Natural killer cell treated with Interleukin-12 subunit alpha and Interleukin-12 subunit beta and Interleukin-15 and Interleukin-18, amount 100 ng/mL, for 72 hours (primary cell): ENCODE results near the gene GRIFIN. TPM values are rescaled to one million over a fixed set of nuclear protein-coding genes. Genes with fewer than 3 reads are reported as not detected.

Source experiments
- ATAC-seq, 2 donors: fragments of 150-1000 bp; cut with Tn5 transposase in 1 of 2; sonication (Bioruptor Pico), chemical (Tn5 transposase) in 1 of 2; 2 replicates each; pipeline ENCODE4 v1.10.0; 2021
- DNase-seq: peaks from one replicate; pipeline ENCODE4 v3.0.0; 2022; ENCODE audit warnings: low spot score
- H3K27ac Mint-ChIP-seq, 2 donors: 1 replicate in 1 of 2; 2 replicates in 1 of 2; pipeline ENCODE4 v1.8.0; 2022; ENCODE audit warnings: mixed read lengths in 2 of 2, mild to moderate bottlenecking in 1 of 2, moderate library complexity in 1 of 2
- H3K27me3 Mint-ChIP-seq, 2 donors: 1 replicate in 1 of 2; 2 replicates in 1 of 2; pipeline ENCODE4 v1.8.0; 2022; ENCODE audit warnings: mixed read lengths in 2 of 2
- H3K36me3 Mint-ChIP-seq: one replicate; pipeline ENCODE4 v1.8.0; 2022; ENCODE audit warnings: mixed read lengths
- H3K4me1 Mint-ChIP-seq, 2 donors: 1 replicate in 1 of 2; 2 replicates in 1 of 2; pipeline ENCODE4 v1.8.0; 2022; ENCODE audit warnings: low read depth in 2 of 2, mixed read lengths in 2 of 2, mild to moderate bottlenecking in 1 of 2
- H3K4me3 Mint-ChIP-seq: one replicate; pipeline ENCODE4 v1.8.0; 2022; ENCODE audit warnings: mixed read lengths
- H3K9me3 Mint-ChIP-seq: 2 replicates; pipeline ENCODE4 v1.8.0; 2022; ENCODE audit warnings: mixed read lengths
- total RNA-seq, 2 donors: library from RNA; stranded (reverse); gene quantifications; one replicate each; pipeline ENCODE4 v1.2.3, GENCODE V29; 2022

GRIFIN gene
- total RNA-seq: not detected

- ATAC-seq: no peak
- no peak within 1 kb of the TSS for H3K4me3 Mint-ChIP-seq
- H3K9me3 Mint-ChIP-seq: no peaks in the 10 kb centered on the region
- no peak within 1 kb of the TSS for H3K27ac Mint-ChIP-seq
- H3K36me3 Mint-ChIP-seq: no peaks in the 10 kb centered on the region
- H3K4me1 Mint-ChIP-seq: peaks cover 0 to 13% of the 10 kb centered on the region in 2 donors
- DNase-seq: no peak
- no peaks in the 10 kb centered on the region for H3K27me3 Mint-ChIP-seq
Measured at GRCh38 chr7:2476298-2476697, at the start of gene GRIFIN. Gene GRIFIN, minus strand, starts transcription at chr7:2476398. Its CDS starts 15 bp downstream, at chr7:2476383.

- Mint-ChIP-seq H3K27me3 (no peaks in the 10 kb centered on the region), H3K4me3 (no peak overlapping the region), H3K9me3 (no peaks in the 10 kb centered on the region), H3K36me3 (no peaks in the 10 kb centered on the region), H3K27ac (no peak overlapping the region), H3K4me1 (peaks cover 31 to 36% of the 10 kb centered on the region in 2 donors)
- DNase-seq (peak; percentile 62), ATAC-seq (no peak)
Measured at GRCh38 chr7:2524808-2525657, 48.8 kb upstream of the GRIFIN start.

GRCh38 chr7:2523941-2524807, 48.0 kb upstream of the GRIFIN start:
- DNase-seq (peak; percentile 46), ATAC-seq (no peak)
- peaks cover 28 to 31% of the 10 kb centered on the region in 2 donors for H3K4me1 Mint-ChIP-seq
- H3K36me3 Mint-ChIP-seq: no peaks in the 10 kb centered on the region
- H3K27me3 Mint-ChIP-seq: no peaks in the 10 kb centered on the region
- H3K4me3 Mint-ChIP-seq: peak overlapping the region; percentile 90
- no peaks in the 10 kb centered on the region for H3K9me3 Mint-ChIP-seq
- H3K27ac Mint-ChIP-seq: no peak overlapping the region

GRCh38 chr7:2523461-2523936, 47.3 kb upstream of the GRIFIN start:
- ATAC-seq: no peak
- Mint-ChIP-seq H3K9me3 (no peaks in the 10 kb centered on the region), H3K36me3 (no peaks in the 10 kb centered on the region), H3K27me3 (no peaks in the 10 kb centered on the region), H3K4me1 (peaks cover 24 to 31% of the 10 kb centered on the region in 2 donors), H3K27ac (peak overlapping the region; percentile 86 to 97), H3K4me3 (peak overlapping the region; percentile 90)
- no peak for DNase-seq

GRCh38 chr7:2522780-2523433, 46.7 kb upstream of the GRIFIN start:
- Mint-ChIP-seq H3K27ac (peak overlapping the region; percentile 86 to 97), H3K36me3 (no peaks in the 10 kb centered on the region), H3K9me3 (no peaks in the 10 kb centered on the region), H3K27me3 (no peaks in the 10 kb centered on the region), H3K4me3 (peak overlapping the region; percentile 90), H3K4me1 (peaks cover 18 to 26% of the 10 kb centered on the region in 2 donors)
- ATAC-seq (no peak), DNase-seq (no peak)

GRCh38 chr7:2521952-2522591, 45.9 kb upstream of the GRIFIN start:
- Mint-ChIP-seq H3K27ac (peak overlapping the region; percentile 86 to 97), H3K4me3 (peak overlapping the region; percentile 90), H3K9me3 (no peaks in the 10 kb centered on the region), H3K4me1 (peaks cover 18 to 25% of the 10 kb centered on the region in 2 donors), H3K36me3 (no peaks in the 10 kb centered on the region), H3K27me3 (no peaks in the 10 kb centered on the region)
- peak; percentile 94 for DNase-seq
- ATAC-seq: peak; percentile 74 to 78

GRCh38 chr7:2521341-2521745, 45.1 kb upstream of the GRIFIN start:
- Mint-ChIP-seq H3K9me3 (no peaks in the 10 kb centered on the region), H3K4me3 (peak overlapping the region; percentile 90), H3K36me3 (no peaks in the 10 kb centered on the region), H3K4me1 (peaks cover 18 to 25% of the 10 kb centered on the region in 2 donors), H3K27ac (peak overlapping the region; percentile 86 to 97), H3K27me3 (no peaks in the 10 kb centered on the region)
- DNase-seq (no peak), ATAC-seq (no peak)

GRCh38 chr7:2520761-2521290, 44.6 kb upstream of the GRIFIN start:
- Mint-ChIP-seq H3K27ac (peak overlapping the region; percentile 77 to 78), H3K9me3 (no peaks in the 10 kb centered on the region), H3K4me3 (peak overlapping the region; percentile 90), H3K36me3 (no peaks in the 10 kb centered on the region), H3K4me1 (peaks cover 18 to 21% of the 10 kb centered on the region in 2 donors), H3K27me3 (no peaks in the 10 kb centered on the region)
- ATAC-seq (no peak), DNase-seq (no peak)

GRCh38 chr7:2520131-2520760, 44.0 kb upstream of the GRIFIN start:
- no peaks in the 10 kb centered on the region for H3K9me3 Mint-ChIP-seq
- peak overlapping the region; percentile 77 to 78 for H3K27ac Mint-ChIP-seq
- peaks cover 18 to 19% of the 10 kb centered on the region in 2 donors for H3K4me1 Mint-ChIP-seq
- no peaks in the 10 kb centered on the region for H3K36me3 Mint-ChIP-seq
- H3K4me3 Mint-ChIP-seq: peak overlapping the region; percentile 90
- DNase-seq (no peak), ATAC-seq (no peak)
- no peaks in the 10 kb centered on the region for H3K27me3 Mint-ChIP-seq

GRCh38 chr7:2519119-2519930, 43.1 kb upstream of the GRIFIN start, which contains the start of gene LFNG:
Gene LFNG, plus strand, starts transcription at chr7:2519774. Its CDS starts 88 bp downstream, at chr7:2519862.
- peak; percentile 93 for DNase-seq
- H3K27ac Mint-ChIP-seq: peak within 1 kb of the TSS; percentile 77 to 78
- peaks cover 18 to 19% of the 10 kb centered on the region in 2 donors for H3K4me1 Mint-ChIP-seq
- H3K4me3 Mint-ChIP-seq: peak within 1 kb of the TSS; percentile 90
- no peaks in the 10 kb centered on the region for H3K27me3 Mint-ChIP-seq
- H3K9me3 Mint-ChIP-seq: no peaks in the 10 kb centered on the region
- no peaks in the 10 kb centered on the region for H3K36me3 Mint-ChIP-seq
- ATAC-seq: peak; percentile 87 to 88

GRCh38 chr7:2518737-2519118, 42.5 kb upstream of the GRIFIN start:
- Mint-ChIP-seq H3K36me3 (no peaks in the 10 kb centered on the region), H3K27me3 (no peaks in the 10 kb centered on the region), H3K4me1 (peaks cover 18 to 19% of the 10 kb centered on the region in 2 donors), H3K27ac (no peak overlapping the region), H3K9me3 (no peaks in the 10 kb centered on the region), H3K4me3 (peak overlapping the region; percentile 78)
- ATAC-seq: no peak
- no peak for DNase-seq
